Astrocyte (in vitro differentiated cells and primary cell): Measurements from ENCODE around the gene MPV17. TPM values are rescaled to one million over a fixed set of nuclear protein-coding genes. Genes with fewer than 3 reads are reported as not detected.

Experiments used
- DNase-seq: peaks from one replicate; pipeline ENCODE4 v3.0.0-alpha.2; 2010; ENCODE audit warnings: low read depth
- FAIRE-seq: peaks from 2 replicates; lab custom pipeline; 2011; peaks lifted over from hg19 to GRCh38; lab: Jason Lieb, UNC
- H2AFZ ChIP-seq: 2 replicates; pipeline ENCODE4 v1.6.0; 2012; ENCODE audit warnings: low read depth, low read length, inconsistent platforms
- H3K27ac ChIP-seq: 2 replicates; pipeline ENCODE4 v1.5.1; 2011; ENCODE audit warnings: low read depth, low read length, inconsistent platforms
- H3K27me3 ChIP-seq: 2 replicates; pipeline ENCODE4 v1.6.0; 2011; ENCODE audit warnings: low read length, inconsistent platforms; ENCODE audit not compliant: insufficient read depth
- H3K36me3 ChIP-seq: 2 replicates; pipeline ENCODE4 v1.5.1; 2011; ENCODE audit warnings: low read length, inconsistent platforms; ENCODE audit not compliant: insufficient read depth
- H3K4me1 ChIP-seq: 2 replicates; pipeline ENCODE4 v1.5.1; 2011; ENCODE audit warnings: low read length, inconsistent platforms; ENCODE audit not compliant: insufficient read depth
- H3K4me2 ChIP-seq: 2 replicates; pipeline ENCODE4 v1.6.0; 2012; ENCODE audit warnings: low read length, inconsistent platforms
- H3K4me3 ChIP-seq: 2 replicates; pipeline ENCODE4 v1.5.1; 2011; ENCODE audit warnings: low read depth, mild to moderate bottlenecking, low read length, inconsistent platforms; ENCODE audit not compliant: insufficient read depth
- H3K79me2 ChIP-seq: 2 replicates; pipeline ENCODE4 v1.6.0; 2012; ENCODE audit warnings: mild to moderate bottlenecking, low read length, inconsistent platforms; ENCODE audit not compliant: insufficient read depth
- H3K9ac ChIP-seq: 2 replicates; pipeline ENCODE4 v1.6.0; 2012; ENCODE audit warnings: mild to moderate bottlenecking, low read length, inconsistent platforms
- H3K9me3 ChIP-seq: 2 replicates; pipeline ENCODE4 v1.5.1; 2012; ENCODE audit warnings: low read depth, mild to moderate bottlenecking, low read length, inconsistent platforms; ENCODE audit not compliant: insufficient read depth
- H4K20me1 ChIP-seq: 2 replicates; pipeline ENCODE4 v1.6.0; 2012; ENCODE audit warnings: low read length, inconsistent platforms; ENCODE audit not compliant: insufficient read depth
- H3K27ac Mint-ChIP-seq: one replicate; pipeline ENCODE4 v1.8.0; 2021; ENCODE audit warnings: mild to moderate bottlenecking, mixed read lengths; ENCODE audit not compliant: unreplicated experiment
- H3K27me3 Mint-ChIP-seq: one replicate; pipeline ENCODE4 v1.8.0; 2021; ENCODE audit warnings: low read depth, mixed read lengths; ENCODE audit not compliant: unreplicated experiment
- H3K36me3 Mint-ChIP-seq: one replicate; pipeline ENCODE4 v1.8.0; 2021; ENCODE audit warnings: low read depth, mixed read lengths; ENCODE audit not compliant: unreplicated experiment
- H3K4me1 Mint-ChIP-seq: one replicate; pipeline ENCODE4 v1.8.0; 2021; ENCODE audit warnings: low read depth, mixed read lengths; ENCODE audit not compliant: unreplicated experiment
- H3K4me3 Mint-ChIP-seq: one replicate; pipeline ENCODE4 v1.8.0; 2021; ENCODE audit warnings: mild to moderate bottlenecking, moderate library complexity, mixed read lengths; ENCODE audit not compliant: unreplicated experiment
- H3K9me3 Mint-ChIP-seq: one replicate; pipeline ENCODE4 v1.8.0; 2021; ENCODE audit warnings: mild to moderate bottlenecking, mixed read lengths; ENCODE audit not compliant: unreplicated experiment
- CTCF ChIP-seq: IDR thresholded peaks from 2 replicates; pipeline ENCODE4 v1.5.1; 2011; ENCODE audit warnings: low read depth, mild to moderate bottlenecking, inconsistent platforms, low read length, moderate library complexity; ENCODE audit not compliant: insufficient read depth
- EZH2 ChIP-seq: IDR thresholded peaks from 2 replicates; pipeline ENCODE4 v1.6.1; 2012; ENCODE audit warnings: mild to moderate bottlenecking, low read length, inconsistent platforms; ENCODE audit not compliant: insufficient read depth
- total RNA-seq: library from RNA; stranded (reverse); gene quantifications from 2 replicates; pipeline ENCODE4 v1.2.1, GENCODE V29; 2021

The MPV17 gene
- total RNA-seq, 1 donor from 2014 or later: 54.0 TPM

- peak overlapping the region; percentile 96 for H3K27ac ChIP-seq
- peak overlapping the region; percentile 99 for H3K9ac ChIP-seq
- H3K4me3 ChIP-seq: peak overlapping the region; percentile 94
- TF ChIP-seq EZH2 (no peak), CTCF (no peak)
- peak overlapping the region; percentile 92 for H3K4me3 Mint-ChIP-seq
- H3K27ac Mint-ChIP-seq: peak overlapping the region; percentile 98
- H3K27me3 Mint-ChIP-seq: no peaks in the 10 kb centered on the region
- peak overlapping the region; percentile 76 for H2AFZ ChIP-seq
- H3K4me1 ChIP-seq: peaks cover 26% of the 10 kb centered on the region
- H3K36me3 ChIP-seq: peaks cover 19% of the 10 kb centered on the region
- H3K27me3 ChIP-seq: no peaks in the 10 kb centered on the region
- peak overlapping the region; percentile 97 for H3K4me2 ChIP-seq
- H3K36me3 Mint-ChIP-seq: peaks cover 18% of the 10 kb centered on the region
- DNase-seq (no peak), FAIRE-seq (no peak)
- H3K9me3 ChIP-seq: no peaks in the 10 kb centered on the region
- H3K79me2 ChIP-seq: peaks cover 16% of the 10 kb centered on the region
- peaks cover 16% of the 10 kb centered on the region for H3K4me1 Mint-ChIP-seq
- H4K20me1 ChIP-seq: peaks cover 4% of the 10 kb centered on the region
- no peaks in the 10 kb centered on the region for H3K9me3 Mint-ChIP-seq
Observed at GRCh38 chr2:27323596-27324285, 844 bp upstream of the MPV17 start.

GRCh38 chr2:27322301-27322765 is 564 bp downstream of the MPV17 start:
- H3K9me3 ChIP-seq: no peaks in the 10 kb centered on the region
- peak overlapping the region; percentile 92 for H3K4me3 Mint-ChIP-seq
- peaks cover 10% of the 10 kb centered on the region for H3K36me3 ChIP-seq
- no peak for TF ChIP-seq CTCF
- TF ChIP-seq EZH2: no peak
- H3K4me3 ChIP-seq: peak overlapping the region; percentile 94
- H3K27me3 ChIP-seq: no peaks in the 10 kb centered on the region
- peaks cover 26% of the 10 kb centered on the region for H3K4me1 ChIP-seq
- FAIRE-seq (no peak), DNase-seq (no peak)
- H4K20me1 ChIP-seq: peaks cover 10% of the 10 kb centered on the region
- no peaks in the 10 kb centered on the region for H3K9me3 Mint-ChIP-seq
- peak overlapping the region; percentile 97 for H3K4me2 ChIP-seq
- peaks cover 14% of the 10 kb centered on the region for H3K36me3 Mint-ChIP-seq
- peaks cover 16% of the 10 kb centered on the region for H3K79me2 ChIP-seq
- peak overlapping the region; percentile 98 for H3K27ac Mint-ChIP-seq
- H2AFZ ChIP-seq: peak overlapping the region; percentile 76
- H3K9ac ChIP-seq: peak overlapping the region; percentile 99
- peak overlapping the region; percentile 96 for H3K27ac ChIP-seq
- H3K27me3 Mint-ChIP-seq: no peaks in the 10 kb centered on the region
- peaks cover 16% of the 10 kb centered on the region for H3K4me1 Mint-ChIP-seq
